Ascending aorta (tissue), 2 donors: ENCODE results near the gene FMR1. TPM values are rescaled to one million over a fixed set of nuclear protein-coding genes. Genes with fewer than 3 reads are reported as not detected.

Experiments used
- DNase-seq, 2 donors: peaks; one replicate each; pipeline ENCODE4 v3.0.0-alpha.2; 2019; ENCODE audit warnings: low spot score in 2 of 2
- H3K27ac ChIP-seq, 2 donors: fragments of 200-600 bp; sonication (generic); one replicate each; pipeline ENCODE4 v1.5.1; 2016 to 2017; ENCODE audit warnings: mild to moderate bottlenecking in 1 of 2
- H3K27me3 ChIP-seq: fragments of 200-600 bp; sonication (generic); one replicate; pipeline ENCODE4 v1.5.1; 2017
- H3K36me3 ChIP-seq, 2 donors: fragments of 200-600 bp; sonication (generic); one replicate each; pipeline ENCODE4 v1.5.1; 2016
- H3K4me1 ChIP-seq, 2 donors: fragments of 200-600 bp; sonication (generic); one replicate each; pipeline ENCODE4 v1.5.1; 2016 to 2017; ENCODE audit warnings: mild to moderate bottlenecking in 1 of 2
- H3K4me3 ChIP-seq, 2 donors: fragments of 200-600 bp; sonication (generic); one replicate each; pipeline ENCODE4 v1.5.1; 2016 to 2017; ENCODE audit warnings: mild to moderate bottlenecking in 1 of 2
- H3K9me3 ChIP-seq, 2 donors: fragments of 200-600 bp; sonication (generic); one replicate each; pipeline ENCODE4 v1.5.1; 2016
- intact Hi-C: fragments of 100-400 bp; cut with DNase I; formaldehyde crosslinking; loops from one replicate; pipeline ENCODE4 v1.15.1; 2023
- total RNA-seq: library from RNA; depleted of rRNA; stranded (reverse); fragments of >200 nt; gene quantifications from one replicate; pipeline ENCODE4 v1.1.0, GENCODE V29; 2016
- TF ChIP-seq, protein P1 (sequence below), 3 experiments: fragments of 200-600 bp in 2 of 3; fragments of 450-650 bp in 1 of 3; sonication (generic) in 2 of 3; IDR thresholded peaks; one replicate each; pipeline ENCODE4 v1.5.1; 2016 to 2019; ENCODE audit warnings: antibody characterized with exemption in 3 of 3, mild to moderate bottlenecking in 1 of 3, moderate library complexity in 1 of 3

The FMR1 gene
- total RNA-seq, 1 donor from 2014 or later, result 10.7 TPM

GRCh38 chrX:147899379-147900114 lies 12.2 kb upstream of the FMR1 start:
- Histone ChIP-seq H3K9me3 (no peaks in the 10 kb centered on the region), H3K4me3 (no peak overlapping the region), H3K27me3 (no peaks in the 10 kb centered on the region), H3K27ac (no peak overlapping the region), H3K4me1 (no peaks in the 10 kb centered on the region), H3K36me3 (no peaks in the 10 kb centered on the region)
- TF ChIP-seq, protein P1, sequence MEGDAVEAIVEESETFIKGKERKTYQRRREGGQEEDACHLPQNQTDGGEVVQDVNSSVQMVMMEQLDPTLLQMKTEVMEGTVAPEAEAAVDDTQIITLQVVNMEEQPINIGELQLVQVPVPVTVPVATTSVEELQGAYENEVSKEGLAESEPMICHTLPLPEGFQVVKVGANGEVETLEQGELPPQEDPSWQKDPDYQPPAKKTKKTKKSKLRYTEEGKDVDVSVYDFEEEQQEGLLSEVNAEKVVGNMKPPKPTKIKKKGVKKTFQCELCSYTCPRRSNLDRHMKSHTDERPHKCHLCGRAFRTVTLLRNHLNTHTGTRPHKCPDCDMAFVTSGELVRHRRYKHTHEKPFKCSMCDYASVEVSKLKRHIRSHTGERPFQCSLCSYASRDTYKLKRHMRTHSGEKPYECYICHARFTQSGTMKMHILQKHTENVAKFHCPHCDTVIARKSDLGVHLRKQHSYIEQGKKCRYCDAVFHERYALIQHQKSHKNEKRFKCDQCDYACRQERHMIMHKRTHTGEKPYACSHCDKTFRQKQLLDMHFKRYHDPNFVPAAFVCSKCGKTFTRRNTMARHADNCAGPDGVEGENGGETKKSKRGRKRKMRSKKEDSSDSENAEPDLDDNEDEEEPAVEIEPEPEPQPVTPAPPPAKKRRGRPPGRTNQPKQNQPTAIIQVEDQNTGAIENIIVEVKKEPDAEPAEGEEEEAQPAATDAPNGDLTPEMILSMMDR (IDR thresholded peaks at IDR 0.05), result no peak
- DNase-seq, result no peak
- intact Hi-C loops, result no loop called here

GRCh38 chrX:147900349-147900748 lies 11.4 kb upstream of the FMR1 start:
- TF ChIP-seq, protein P1 (IDR thresholded peaks at IDR 0.05), result no peak
- intact Hi-C loops, result no loop called here

DNA sequence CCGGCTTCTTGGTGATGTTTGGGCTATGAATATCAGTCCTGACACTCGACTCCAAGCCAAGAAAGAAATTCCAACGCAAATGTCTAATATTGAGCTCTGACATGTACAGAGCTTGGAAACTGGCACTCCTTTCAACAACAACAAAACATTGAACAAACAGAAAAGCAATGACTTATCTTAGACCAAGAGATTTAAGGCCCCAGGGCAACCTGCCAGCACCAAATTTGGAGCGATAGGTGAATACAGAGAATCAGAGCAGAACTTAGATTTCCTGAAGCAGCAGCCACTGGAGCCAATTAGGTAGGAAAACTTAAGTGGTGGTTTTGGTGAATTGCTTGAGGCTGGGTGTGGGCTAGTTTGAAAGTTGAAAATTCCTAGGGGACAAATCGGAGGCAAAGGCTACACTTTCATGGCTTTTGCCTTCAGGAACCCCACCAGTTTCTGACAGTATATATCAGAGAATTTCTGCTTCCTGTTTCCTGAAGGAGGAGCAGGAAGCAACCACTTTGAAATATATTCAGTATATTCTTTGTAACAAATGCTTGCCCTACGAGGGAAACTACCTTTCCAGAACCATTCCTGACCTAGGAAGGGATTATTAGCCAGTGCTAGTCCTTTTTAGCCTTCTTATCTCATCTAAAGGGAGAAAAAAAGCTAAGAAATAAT lies 10.1 kb upstream of the FMR1 start:
- intact Hi-C loops, result no loop called here
- Histone ChIP-seq H3K4me3 (no peak overlapping the region), H3K9me3 (no peaks in the 10 kb centered on the region), H3K36me3 (no peaks in the 10 kb centered on the region), H3K27me3 (no peaks in the 10 kb centered on the region), H3K27ac (no peak overlapping the region), H3K4me1 (no peaks in the 10 kb centered on the region)
- TF ChIP-seq, protein P1 (IDR thresholded peaks at IDR 0.05), result no peak
- DNase-seq, result no peak

More at GRCh38 chrX:147900349-147900748, 11.4 kb upstream of the FMR1 start:
- H3K9me3 ChIP-seq, result no peaks in the 10 kb centered on the region
- no peak for DNase-seq
- no peak overlapping the region for H3K4me3 ChIP-seq
- no peaks in the 10 kb centered on the region for H3K36me3 ChIP-seq
- no peak overlapping the region for H3K27ac ChIP-seq
- no peaks in the 10 kb centered on the region for H3K4me1 ChIP-seq
- H3K27me3 ChIP-seq, result no peaks in the 10 kb centered on the region

GRCh38 chrX:147902270-147902669 lies 9.4 kb upstream of the FMR1 start:
- Histone ChIP-seq H3K4me1 (no peaks in the 10 kb centered on the region), H3K27me3 (no peaks in the 10 kb centered on the region), H3K4me3 (no peak overlapping the region), H3K27ac (no peak overlapping the region), H3K9me3 (no peaks in the 10 kb centered on the region), H3K36me3 (no peaks in the 10 kb centered on the region)
- intact Hi-C loops, result no loop called here
- DNase-seq, result no peak
- TF ChIP-seq, protein P1 (IDR thresholded peaks at IDR 0.05), result no peak

DNA sequence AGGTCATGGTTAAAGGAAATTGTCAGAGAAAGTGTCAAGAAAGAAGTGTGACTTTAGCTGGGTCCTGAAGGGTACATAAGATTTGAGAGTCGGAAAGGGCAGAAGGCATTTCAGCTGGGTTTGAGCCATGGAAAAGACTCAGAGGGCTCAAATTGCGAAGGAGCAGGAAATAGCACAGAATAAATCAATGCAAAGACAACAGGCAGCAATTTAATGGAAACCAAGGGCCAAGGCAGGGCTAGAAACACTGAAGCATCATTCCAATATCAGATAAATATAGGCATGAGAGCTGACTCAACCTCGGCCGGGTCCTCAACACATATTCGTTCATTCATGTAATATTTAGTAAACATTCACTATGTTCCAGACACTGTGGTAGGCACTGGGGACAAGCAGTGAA lies 3.6 kb upstream of the FMR1 start:
- TF ChIP-seq, protein P1 (IDR thresholded peaks at IDR 0.05), result no peak
- Histone ChIP-seq H3K4me3 (no peak overlapping the region), H3K27me3 (no peaks in the 10 kb centered on the region), H3K4me1 (no peaks in the 10 kb centered on the region), H3K27ac (no peak overlapping the region), H3K36me3 (no peaks in the 10 kb centered on the region), H3K9me3 (no peaks in the 10 kb centered on the region)
- no peak for DNase-seq
- intact Hi-C loops, result no loop called here
